ENCODE measurements around the gene SLC39A8.

The SLC39A8 gene

GRCh38 chr4:102342404-102343074 lies 2.7 kb downstream of the SLC39A8 start:
- DNase-seq (ENCODE audit: low read depth) = no peak
- no peak overlapping the region for H3K4me3 ChIP-seq (ENCODE audit: low read depth, low read length)

GRCh38 chr4:102341201-102341600 lies 4.1 kb downstream of the SLC39A8 start:
- DNase-seq (ENCODE audit: low read depth) = no peak
- no peak overlapping the region for H3K4me3 ChIP-seq (ENCODE audit: low read depth, low read length)

GRCh38 chr4:102339018-102339417 lies 6.3 kb downstream of the SLC39A8 start:
- no peak overlapping the region for H3K4me3 ChIP-seq (ENCODE audit: low read depth, low read length)
- DNase-seq (ENCODE audit: low read depth) = no peak

GRCh38 chr4:102338405-102338804 lies 6.9 kb downstream of the SLC39A8 start:
- DNase-seq (ENCODE audit: low read depth) = no peak
- H3K4me3 ChIP-seq (ENCODE audit: low read depth, low read length) = no peak overlapping the region

- H3K4me3 ChIP-seq (ENCODE audit: low read depth, low read length) = no peak overlapping the region
- DNase-seq (ENCODE audit: low read depth) = no peak
Observed at GRCh38 chr4:102335616-102336015, 9.7 kb downstream of the SLC39A8 start.

- H3K4me3 ChIP-seq (ENCODE audit: low read depth, low read length) = no peak overlapping the region
- no peak for DNase-seq (ENCODE audit: low read depth)
Observed at GRCh38 chr4:102334624-102335023, 10.7 kb downstream of the SLC39A8 start.

- no peak overlapping the region for H3K4me3 ChIP-seq (ENCODE audit: low read depth, low read length)
- DNase-seq (ENCODE audit: low read depth) = no peak
Observed at GRCh38 chr4:102333787-102334186, 11.5 kb downstream of the SLC39A8 start.

GRCh38 chr4:102328045-102328444 lies 17.2 kb downstream of the SLC39A8 start:
- H3K4me3 ChIP-seq (ENCODE audit: low read depth, low read length) = no peak overlapping the region
- DNase-seq (ENCODE audit: low read depth) = no peak

GRCh38 chr4:102326951-102327350 lies 18.3 kb downstream of the SLC39A8 start:
- no peak for DNase-seq (ENCODE audit: low read depth)
- no peak overlapping the region for H3K4me3 ChIP-seq (ENCODE audit: low read depth, low read length)

GRCh38 chr4:102324730-102325129 lies 20.6 kb downstream of the SLC39A8 start:
- DNase-seq (ENCODE audit: low read depth) = no peak

GRCh38 chr4:102322736-102323135 lies 22.5 kb downstream of the SLC39A8 start:
- no peak overlapping the region for H3K4me3 ChIP-seq (ENCODE audit: low read depth, low read length)
- no peak for DNase-seq (ENCODE audit: low read depth)

More at GRCh38 chr4:102324730-102325129, 20.6 kb downstream of the SLC39A8 start:
- H3K4me3 ChIP-seq (ENCODE audit: low read depth, low read length) = no peak overlapping the region

GRCh38 chr4:102321260-102321995 lies 23.9 kb downstream of the SLC39A8 start:
- DNase-seq (ENCODE audit: low read depth) = no peak
- H3K4me3 ChIP-seq (ENCODE audit: low read depth, low read length) = no peak overlapping the region

- no peak for DNase-seq (ENCODE audit: low read depth)
- H3K4me3 ChIP-seq (ENCODE audit: low read depth, low read length) = no peak overlapping the region
Observed at GRCh38 chr4:102319594-102319993, 25.7 kb downstream of the SLC39A8 start.

GRCh38 chr4:102318526-102318925 lies 26.8 kb downstream of the SLC39A8 start:
- no peak for DNase-seq (ENCODE audit: low read depth)
- no peak overlapping the region for H3K4me3 ChIP-seq (ENCODE audit: low read depth, low read length)

GRCh38 chr4:102318105-102318504 lies 27.2 kb downstream of the SLC39A8 start:
- no peak overlapping the region for H3K4me3 ChIP-seq (ENCODE audit: low read depth, low read length)
- no peak for DNase-seq (ENCODE audit: low read depth)

GRCh38 chr4:102317459-102317858 lies 27.8 kb downstream of the SLC39A8 start:
- H3K4me3 ChIP-seq (ENCODE audit: low read depth, low read length) = no peak overlapping the region
- no peak for DNase-seq (ENCODE audit: low read depth)

- DNase-seq (ENCODE audit: low read depth) = no peak
- no peak overlapping the region for H3K4me3 ChIP-seq (ENCODE audit: low read depth, low read length)
Observed at GRCh38 chr4:102316585-102316984, 28.7 kb downstream of the SLC39A8 start.

- DNase-seq (ENCODE audit: low read depth) = no peak
Observed at GRCh38 chr4:102315532-102315931, 29.8 kb downstream of the SLC39A8 start.

GRCh38 chr4:102312417-102312816 lies 32.9 kb downstream of the SLC39A8 start:
- DNase-seq (ENCODE audit: low read depth) = no peak
- H3K4me3 ChIP-seq (ENCODE audit: low read depth, low read length) = no peak overlapping the region

More at GRCh38 chr4:102315532-102315931, 29.8 kb downstream of the SLC39A8 start:
- H3K4me3 ChIP-seq (ENCODE audit: low read depth, low read length) = no peak overlapping the region

GRCh38 chr4:102311912-102312311 lies 33.4 kb downstream of the SLC39A8 start:
- no peak for DNase-seq (ENCODE audit: low read depth)
- no peak overlapping the region for H3K4me3 ChIP-seq (ENCODE audit: low read depth, low read length)

GRCh38 chr4:102311407-102311806 lies 33.9 kb downstream of the SLC39A8 start:
- H3K4me3 ChIP-seq (ENCODE audit: low read depth, low read length) = no peak overlapping the region
- no peak for DNase-seq (ENCODE audit: low read depth)
